CD4-positive, alpha-beta T cell treated with Interleukin-10 for 1 hour (primary cell): Measurements from ENCODE around the gene SEPTIN7.
"Not testable (repeated sequence)": the region's sequence is repeated elsewhere in the genome, so short reads cannot be mapped to it uniquely, and the experiment has no call there.

ENCODE experiments used
- DNase-seq: peaks from one replicate; pipeline ENCODE4 v3.0.0-alpha.2; 2020

SEPTIN7 gene

GRCh38 chr7:35800718-35801391 lies at the start of gene SEPTIN7:
TSS of gene SEPTIN7 (plus strand) at chr7:35801057. CDS start at chr7:35801210, 153 bp downstream.
- DNase-seq: peak; percentile 99

GRCh38 chr7:35752742-35753141 lies 48.1 kb upstream of the SEPTIN7 start:
- no peak for DNase-seq

GRCh38 chr7:35753761-35754603 lies 46.9 kb upstream of the SEPTIN7 start:
- no peak for DNase-seq

GRCh38 chr7:35754741-35755140 lies 46.1 kb upstream of the SEPTIN7 start:
- no peak for DNase-seq

GRCh38 chr7:35755711-35756110 lies 45.1 kb upstream of the SEPTIN7 start:
- DNase-seq: no peak

GRCh38 chr7:35756453-35756852 lies 44.4 kb upstream of the SEPTIN7 start:
- DNase-seq: not testable (repeated sequence)

- DNase-seq: no peak
These were observed 43.3 kb upstream of the SEPTIN7 start for GRCh38 chr7:35757574-35757973.

GRCh38 chr7:35758421-35758820 lies 42.4 kb upstream of the SEPTIN7 start:
- peak; percentile 23 for DNase-seq

GRCh38 chr7:35760143-35760745 lies 40.6 kb upstream of the SEPTIN7 start:
- DNase-seq: no peak

GRCh38 chr7:35761871-35762677 lies 38.8 kb upstream of the SEPTIN7 start:
- no peak for DNase-seq

- no peak for DNase-seq
These were observed 38.1 kb upstream of the SEPTIN7 start for GRCh38 chr7:35762781-35763180.

GRCh38 chr7:35768346-35768745 lies 32.5 kb upstream of the SEPTIN7 start:
- DNase-seq: no peak

GRCh38 chr7:35771776-35772175 lies 29.1 kb upstream of the SEPTIN7 start:
- DNase-seq: no peak

- no peak for DNase-seq
These were observed 26.9 kb upstream of the SEPTIN7 start for GRCh38 chr7:35773994-35774393.

- no peak for DNase-seq
These were observed 24.2 kb upstream of the SEPTIN7 start for GRCh38 chr7:35776686-35777085.

- no peak for DNase-seq
These were observed 23.7 kb upstream of the SEPTIN7 start for GRCh38 chr7:35777121-35777520.

- no peak for DNase-seq
These were observed 20.8 kb upstream of the SEPTIN7 start for GRCh38 chr7:35780070-35780469.

- DNase-seq: no peak
These were observed 19.6 kb upstream of the SEPTIN7 start for GRCh38 chr7:35781200-35781701.

- DNase-seq: no peak
These were observed 18.9 kb upstream of the SEPTIN7 start for GRCh38 chr7:35781767-35782515.

- DNase-seq: no peak
These were observed 16.5 kb upstream of the SEPTIN7 start for GRCh38 chr7:35784332-35784731.

- no peak for DNase-seq
These were observed 15.6 kb upstream of the SEPTIN7 start for GRCh38 chr7:35785250-35785649.

GRCh38 chr7:35787925-35788324 lies 12.9 kb upstream of the SEPTIN7 start:
- DNase-seq: no peak
